Measurements from ENCODE around the gene CHST12.

GRCh38 chr7:2460641-2461040 lies 57.2 kb downstream of the CHST12 start:
- TF ChIP-seq CTCF (IDR thresholded peaks at IDR 0.05; ENCODE audit: insufficient read depth, low read depth, low read length): no peak
- TF ChIP-seq EZH2 (IDR thresholded peaks at IDR 0.05; ENCODE audit: insufficient read depth, low read length): no peak

All from astrocyte (in vitro differentiated cells and primary cell).